Right lobe of liver (tissue), 6 donors: ENCODE results near the gene CDC42EP3. TPM values are rescaled to one million over a fixed set of nuclear protein-coding genes. Genes with fewer than 3 reads are reported as not detected.
A peak's percentile ranks its signal among the peaks of the same experiment; 100 is the strongest.

Experiments used
- ATAC-seq, 4 donors: fragments of 200-7000 bp; cut with Tn5 transposase; one replicate each; pipeline ENCODE4 v1.9.1; 2020; ENCODE audit warnings: mild to moderate bottlenecking in 4 of 4, moderate library complexity in 4 of 4
- DNase-seq, 3 donors: peaks; one replicate each; pipeline ENCODE4 v3.0.0-alpha.2; 2020
- H3K27ac ChIP-seq, 3 donors: fragments of 200-600 bp; one replicate each; pipeline ENCODE4 v1.8.0; 2022
- H3K27me3 ChIP-seq, 2 donors: fragments of 200-600 bp; one replicate each; pipeline ENCODE4 v1.8.0; 2022
- H3K36me3 ChIP-seq, 4 donors: fragments of 200-600 bp; sonication (generic) in 1 of 4; one replicate each; pipeline versions ENCODE4 v1.5.1 to v1.8.0; 2017 to 2022; ENCODE audit warnings: control low read depth in 1 of 4
- H3K4me1 ChIP-seq, 4 donors: fragments of 200-600 bp; sonication (generic) in 1 of 4; one replicate each; pipeline versions ENCODE4 v1.5.1 to v1.8.0; 2017 to 2022; ENCODE audit warnings: control low read depth in 1 of 4
- H3K4me3 ChIP-seq, 3 donors: fragments of 200-600 bp; one replicate each; pipeline ENCODE4 v1.8.0; 2022
- H3K9me3 ChIP-seq, 4 donors: fragments of 200-600 bp; sonication (generic) in 1 of 4; one replicate each; pipeline versions ENCODE4 v1.5.1 to v1.8.0; 2017 to 2022; ENCODE audit warnings: control low read depth in 1 of 4
- POLR2A ChIP-seq: fragments of 450-650 bp; IDR thresholded peaks from one replicate; pipeline ENCODE4 v1.6.1; 2017; ENCODE audit warnings: antibody characterized with exemption, mild to moderate bottlenecking
- WGBS: methylation state at CpG from one replicate; pipeline ENCODE4 v1.1.6; 2018; ENCODE audit warnings: low coverage, low lambda C conversion rate; ENCODE audit not compliant: insufficient coverage; ENCODE audit errors: missing lambda C conversion rate; 5-methylcytosine and 5-hydroxymethylcytosine counted together
- intact Hi-C, 2 donors: fragments of 100-400 bp; cut with DNase I; formaldehyde crosslinking; loops; one replicate each; pipeline versions ENCODE4 v1.11.2 to v1.14.1; 2022
- total RNA-seq, 6 experiments: library from RNA; depleted of rRNA in 2 of 6; stranded (reverse); fragments of >200 nt in 2 of 6; fragmentation: NEBNext Ultra II Directional in 3 of 6; extraction: Animal tissue kit (Norgen Biotek cat#: 25700) in 3 of 6; gene quantifications; one replicate each; pipeline versions ENCODE4 v1.1.0 to v1.2.4, GENCODE V29; 2016 to 2023
- TF ChIP-seq, protein P1 (sequence below), 4 donors: fragments of 200-600 bp in 3 of 4; fragments of 450-650 bp in 1 of 4; IDR thresholded peaks; one replicate each; pipeline versions ENCODE4 v1.5.1 to v1.8.0; 2016 to 2022; ENCODE audit warnings: antibody characterized with exemption in 4 of 4, mild to moderate bottlenecking in 2 of 4
- donor health status: DM: no; HTN: yes; CAD: no.
- donor health status: DM: no; HTN: no; CAD: no.
- donor health status: DM: no; HTN: no; CAD: no.
- donor health status: DM: no; HTN: yes; CAD: no.
- donor health status: DM: no; HTN: yes; CAD: no.

CDC42EP3 gene
- total RNA-seq, 6 experiments from 2014 or later = 3.4 to 8.4 (median 6.0) TPM

DNA sequence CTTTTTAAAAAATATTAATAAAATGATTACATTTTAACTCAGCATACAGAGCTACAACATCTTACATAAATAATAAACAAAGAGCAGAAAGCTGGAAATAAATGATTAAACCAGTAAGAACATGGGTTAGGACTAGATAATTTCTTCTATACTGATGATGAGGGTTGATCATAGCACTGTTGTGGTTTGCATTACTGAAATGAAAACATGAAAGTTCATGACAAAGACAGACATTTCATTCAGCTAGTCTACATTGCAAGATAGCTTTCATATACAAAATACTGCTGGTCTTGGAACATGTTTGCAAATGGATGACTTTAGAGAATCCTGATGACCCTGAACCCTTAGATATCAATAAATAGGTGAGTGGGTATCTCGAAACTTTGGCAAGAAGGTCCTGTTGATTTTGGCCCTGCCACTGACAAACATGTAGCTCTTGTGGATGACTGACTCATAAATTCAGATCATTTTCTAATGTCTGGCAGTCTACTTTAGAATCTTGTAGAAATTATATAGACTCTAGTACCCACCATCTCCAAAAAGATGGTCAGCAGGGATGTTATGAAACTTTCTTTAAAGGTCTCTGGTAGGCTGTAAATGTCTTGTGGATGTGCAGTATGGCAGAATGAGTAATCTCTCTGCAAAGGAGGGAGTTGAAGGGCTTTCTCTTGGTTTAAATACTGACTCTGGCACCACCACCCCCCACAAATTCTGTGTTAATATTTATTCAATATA lies 15.5 kb upstream of the CDC42EP3 start:
- H3K27me3 ChIP-seq = no peaks in the 10 kb centered on the region
- peaks cover 0 to 6% (median 0%) of the 10 kb centered on the region in 4 donors for H3K4me1 ChIP-seq
- no peaks in the 10 kb centered on the region for H3K36me3 ChIP-seq
- TF ChIP-seq POLR2A = no peak
- TF ChIP-seq, protein P1, sequence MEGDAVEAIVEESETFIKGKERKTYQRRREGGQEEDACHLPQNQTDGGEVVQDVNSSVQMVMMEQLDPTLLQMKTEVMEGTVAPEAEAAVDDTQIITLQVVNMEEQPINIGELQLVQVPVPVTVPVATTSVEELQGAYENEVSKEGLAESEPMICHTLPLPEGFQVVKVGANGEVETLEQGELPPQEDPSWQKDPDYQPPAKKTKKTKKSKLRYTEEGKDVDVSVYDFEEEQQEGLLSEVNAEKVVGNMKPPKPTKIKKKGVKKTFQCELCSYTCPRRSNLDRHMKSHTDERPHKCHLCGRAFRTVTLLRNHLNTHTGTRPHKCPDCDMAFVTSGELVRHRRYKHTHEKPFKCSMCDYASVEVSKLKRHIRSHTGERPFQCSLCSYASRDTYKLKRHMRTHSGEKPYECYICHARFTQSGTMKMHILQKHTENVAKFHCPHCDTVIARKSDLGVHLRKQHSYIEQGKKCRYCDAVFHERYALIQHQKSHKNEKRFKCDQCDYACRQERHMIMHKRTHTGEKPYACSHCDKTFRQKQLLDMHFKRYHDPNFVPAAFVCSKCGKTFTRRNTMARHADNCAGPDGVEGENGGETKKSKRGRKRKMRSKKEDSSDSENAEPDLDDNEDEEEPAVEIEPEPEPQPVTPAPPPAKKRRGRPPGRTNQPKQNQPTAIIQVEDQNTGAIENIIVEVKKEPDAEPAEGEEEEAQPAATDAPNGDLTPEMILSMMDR (IDR thresholded peaks at IDR 0.05) = no peak
- no peaks in the 10 kb centered on the region for H3K9me3 ChIP-seq
- WGBS = 36% methylated on average over 1 of the region's 1 CpG
- DNase-seq (no peak), ATAC-seq (peak; percentile 46 to 92 (median 59))
- H3K27ac ChIP-seq = no peak overlapping the region
- intact Hi-C loops = no loop called here
- no peak overlapping the region for H3K4me3 ChIP-seq

DNA sequence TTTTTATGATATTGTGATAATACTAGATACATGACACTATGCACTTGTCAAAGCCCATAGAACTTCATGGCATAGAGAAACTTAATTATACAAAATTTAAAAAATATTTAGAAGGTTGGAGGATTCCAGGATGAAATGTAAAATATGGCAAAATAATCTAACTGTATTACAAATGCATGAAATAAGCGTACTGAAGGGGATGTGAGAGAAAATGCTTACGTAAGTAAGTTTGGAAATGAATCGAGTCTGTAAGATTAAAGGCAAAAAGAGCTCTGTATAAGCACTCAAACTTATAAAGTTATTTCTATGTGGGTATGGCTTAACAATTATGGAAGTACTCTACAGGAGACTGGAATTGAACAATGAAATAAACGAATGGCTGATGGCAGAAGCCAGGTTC lies 13.4 kb upstream of the CDC42EP3 start:
- H3K36me3 ChIP-seq = no peaks in the 10 kb centered on the region
- H3K4me3 ChIP-seq = no peak overlapping the region
- WGBS = 74% methylated on average over 4 of the region's 4 CpGs
- TF ChIP-seq POLR2A = no peak
- TF ChIP-seq, protein P1 (IDR thresholded peaks at IDR 0.05) = no peak
- intact Hi-C loops = no loop called here
- H3K9me3 ChIP-seq = no peaks in the 10 kb centered on the region
- H3K27ac ChIP-seq = no peak overlapping the region
- no peak for ATAC-seq
- DNase-seq = no peak
- peaks cover 0 to 6% (median 0%) of the 10 kb centered on the region in 4 donors for H3K4me1 ChIP-seq
- H3K27me3 ChIP-seq = no peaks in the 10 kb centered on the region

DNA sequence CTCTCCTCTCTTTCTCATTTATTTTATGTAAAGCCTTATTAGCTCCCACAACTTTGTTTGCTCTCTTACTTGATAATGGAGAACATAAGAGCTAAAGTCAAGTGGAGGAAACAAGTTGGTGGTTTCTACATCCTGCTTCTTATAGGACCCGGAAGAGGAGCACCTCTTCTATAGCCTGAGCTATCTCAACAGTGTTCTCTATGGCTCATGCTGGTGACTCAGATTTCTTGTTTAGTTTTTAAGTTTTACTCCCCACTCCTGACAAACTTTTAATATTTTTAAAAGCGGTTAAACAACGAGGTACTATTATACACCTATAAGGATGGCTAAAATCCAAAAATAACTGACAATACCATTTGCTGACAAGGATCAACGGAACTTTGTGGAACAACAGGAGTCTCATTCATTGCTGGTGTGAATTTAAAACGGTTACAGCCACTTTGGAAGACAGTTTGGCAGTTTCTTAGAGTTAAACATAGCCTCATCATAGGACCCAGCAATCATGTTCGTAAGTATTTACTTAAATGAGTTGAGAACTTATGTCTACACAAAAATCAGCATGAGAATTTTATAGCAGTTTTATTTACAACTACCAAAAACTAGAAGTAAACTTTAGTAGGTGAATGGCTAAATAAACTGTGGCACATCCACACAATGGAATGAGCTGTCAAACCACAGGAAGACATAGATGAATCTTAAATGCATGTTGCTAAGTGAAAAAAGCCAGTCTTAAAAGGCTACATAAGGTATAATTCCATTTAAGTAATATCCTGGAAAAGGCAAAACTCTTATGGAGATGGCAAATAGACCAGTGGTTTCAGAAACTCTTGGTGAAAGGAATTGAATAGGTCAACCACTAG lies 12.7 kb upstream of the CDC42EP3 start:
- intact Hi-C loops = no loop called here
- no peak overlapping the region for H3K27ac ChIP-seq
- no peaks in the 10 kb centered on the region for H3K27me3 ChIP-seq
- H3K4me1 ChIP-seq = peaks cover 0 to 6% (median 0%) of the 10 kb centered on the region in 4 donors
- 71% methylated on average over 6 of the region's 6 CpGs for WGBS
- H3K36me3 ChIP-seq = no peaks in the 10 kb centered on the region
- H3K4me3 ChIP-seq = no peak overlapping the region
- ATAC-seq (peak in 1 of 4 donors; percentile 36), DNase-seq (no peak)
- H3K9me3 ChIP-seq = no peaks in the 10 kb centered on the region
- TF ChIP-seq, protein P1 (IDR thresholded peaks at IDR 0.05) = no peak
- no peak for TF ChIP-seq POLR2A

DNA sequence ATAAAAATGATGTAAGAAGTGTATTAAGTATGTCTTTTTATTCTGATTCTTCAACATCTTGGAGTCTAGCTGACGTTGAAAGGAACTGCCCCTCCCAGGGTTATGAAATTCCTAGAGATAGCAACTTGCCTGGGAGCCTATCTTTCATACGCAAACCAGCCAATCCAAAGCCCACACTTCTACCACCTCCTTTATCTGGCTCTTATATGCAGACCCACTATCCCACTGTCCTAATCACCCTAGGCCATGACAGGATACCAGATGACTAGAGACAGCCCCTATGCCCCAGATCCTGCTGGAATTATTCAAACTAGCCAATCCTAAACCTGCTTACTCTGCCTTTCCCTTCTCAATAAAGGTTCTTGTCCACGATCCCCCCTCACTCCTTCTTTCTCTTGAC lies 11.8 kb upstream of the CDC42EP3 start:
- no peaks in the 10 kb centered on the region for H3K27me3 ChIP-seq
- peaks cover 0 to 6% (median 0%) of the 10 kb centered on the region in 4 donors for H3K4me1 ChIP-seq
- WGBS = 74% methylated on average over 3 of the region's 3 CpGs
- ATAC-seq (no peak), DNase-seq (no peak)
- no peak overlapping the region for H3K27ac ChIP-seq
- no peaks in the 10 kb centered on the region for H3K9me3 ChIP-seq
- no peak overlapping the region for H3K4me3 ChIP-seq
- no peaks in the 10 kb centered on the region for H3K36me3 ChIP-seq
- intact Hi-C loops = no loop called here
- no peak for TF ChIP-seq POLR2A
- TF ChIP-seq, protein P1 (IDR thresholded peaks at IDR 0.05) = no peak
